ENCODE measurements around the gene KCMF1. TPM values are rescaled to one million over a fixed set of nuclear protein-coding genes. Genes with fewer than 3 reads are reported as not detected.
A peak's percentile ranks its signal among the peaks of the same experiment; 100 is the strongest.

The KCMF1 gene
- total RNA-seq, 5 donors from 2014 or later (not counting 1 experiment from before 2014, with no cell fraction given): 56.7 to 62.5 (median 60.3) TPM

DNA sequence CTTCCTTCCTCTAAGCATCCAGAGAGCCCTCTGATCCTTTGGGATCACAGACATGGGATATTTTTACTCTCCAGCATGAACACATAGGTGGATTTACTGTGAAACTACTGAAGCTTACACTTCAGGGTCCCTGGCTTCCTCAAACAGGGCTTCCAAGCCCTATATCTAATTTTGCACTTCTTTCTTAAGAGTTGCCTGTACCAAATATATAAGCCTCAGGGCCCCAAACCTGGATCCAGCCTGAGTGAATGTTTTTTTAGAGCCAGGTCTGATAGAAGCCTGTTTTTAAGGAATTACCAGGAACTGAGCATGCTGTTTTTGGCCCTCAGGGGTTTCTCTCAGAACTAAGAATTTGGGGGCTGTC is 13.2 kb upstream of the KCMF1 start:
- ATAC-seq (replicated peaks in 1 of 4): no peak
- DNase-seq: no peak
- Histone ChIP-seq H3K27ac (ENCODE audit: low read length) (no peak overlapping the region), H3K9me3 (no peaks in the 10 kb centered on the region), H3K4me3 (ENCODE audit: control insufficient read depth in 1 of 2, extremely low read depth in 1 of 2, low read length in 1 of 2) (no peak overlapping the region), H3K36me3 (ENCODE audit: control insufficient read depth in 2 of 2, extremely low read depth in 1 of 2, insufficient read depth in 1 of 2, low read length in 1 of 2) (peaks cover 0 to 8% of the 10 kb centered on the region in 2 donors), H3K4me1 (ENCODE audit: control insufficient read depth in 1 of 2, extremely low read depth in 1 of 2, insufficient read depth in 2 of 2, low read length in 2 of 2) (no peaks in the 10 kb centered on the region), H3K27me3 (replicated peaks in 1 of 2; ENCODE audit: control insufficient read depth in 2 of 2, extremely low read depth in 1 of 2, insufficient read depth in 2 of 2, low read length in 1 of 2) (no peaks in the 10 kb centered on the region)
- Mint-ChIP-seq H3K27me3 (no peaks in the 10 kb centered on the region), H3K27ac (no peak overlapping the region), H3K4me3 (no peak overlapping the region), H3K4me1 (peaks cover 0 to 22% (median 8%) of the 10 kb centered on the region in 3 donors), H3K9me3 (no peaks in the 10 kb centered on the region), H3K36me3 (peaks cover under 1% of the 10 kb centered on the region)
- ChIA-PET CTCF (interaction anchor here in 1 of 2 donors (0.6 kb wide), 1 partner anchor 54 kb away, joined by 10 read pairs; no protein-coding TSS in a partner anchor), POLR2A (no interaction called here)

DNA sequence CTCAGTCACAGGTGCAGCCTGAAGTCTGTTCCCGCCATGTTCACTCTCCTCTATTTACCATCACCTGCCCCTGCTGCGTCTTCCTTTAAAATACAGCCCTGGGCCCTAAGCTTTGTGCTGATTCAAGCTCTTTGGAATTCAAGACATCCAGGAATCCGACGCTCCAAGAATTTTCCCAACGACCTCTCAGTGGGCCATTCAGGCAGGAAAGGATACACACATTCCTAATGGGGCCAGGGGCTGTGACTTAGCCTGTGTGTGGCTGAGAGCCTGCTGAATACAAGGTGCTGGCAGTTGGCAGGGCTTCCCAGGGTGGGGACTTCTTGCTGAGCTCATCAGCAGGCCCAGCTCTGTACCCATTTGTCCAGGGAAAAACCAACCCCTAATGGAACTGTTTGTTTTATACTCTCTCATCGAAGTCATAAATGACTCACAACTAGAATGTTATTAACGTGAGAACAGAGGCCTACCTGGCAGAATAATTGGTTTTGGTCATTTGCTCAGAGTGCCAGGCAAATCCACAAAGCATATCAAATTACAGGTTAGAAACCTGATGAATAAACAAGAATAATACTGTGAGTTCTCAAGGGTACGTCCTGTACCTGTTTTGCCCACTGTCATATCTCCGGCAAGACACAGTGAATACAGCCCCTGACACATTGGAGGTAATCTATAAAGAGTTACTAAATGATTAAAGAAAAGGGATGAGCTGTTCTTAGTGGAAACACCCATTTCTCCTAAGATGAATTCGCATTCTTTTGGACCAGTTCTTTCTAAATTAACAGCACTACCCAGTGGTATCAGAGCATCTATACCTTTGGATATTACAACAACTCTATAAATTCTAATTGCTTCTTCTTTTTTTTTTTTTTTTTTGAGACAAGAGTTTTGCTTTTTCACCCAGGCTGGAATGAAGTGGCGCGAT is 12.6 kb upstream of the KCMF1 start:
- ChIA-PET CTCF (interaction anchor here (0.6 to 0.7 kb wide), 3 partner anchors 9 to 59 kb away, joined by 3 to 10 read pairs (median 3); no protein-coding TSS in a partner anchor), POLR2A (no interaction called here)
- no peak for DNase-seq
- Mint-ChIP-seq H3K36me3 (peaks cover 7% of the 10 kb centered on the region), H3K27ac (peak overlapping the region in 1 of 2 donors; percentile 39), H3K27me3 (no peaks in the 10 kb centered on the region), H3K9me3 (no peaks in the 10 kb centered on the region), H3K4me1 (peaks cover 6 to 28% (median 14%) of the 10 kb centered on the region in 3 donors), H3K4me3 (no peak overlapping the region)
- 98% methylated on average over 6 of the region's 12 CpGs for WGBS (ENCODE audit: insufficient coverage)
- Histone ChIP-seq H3K27me3 (replicated peaks in 1 of 2; ENCODE audit: control insufficient read depth in 2 of 2, extremely low read depth in 1 of 2, insufficient read depth in 2 of 2, low read length in 1 of 2) (no peaks in the 10 kb centered on the region), H3K27ac (ENCODE audit: low read length) (no peak overlapping the region), H3K9me3 (no peaks in the 10 kb centered on the region), H3K4me3 (ENCODE audit: control insufficient read depth in 1 of 2, extremely low read depth in 1 of 2, low read length in 1 of 2) (no peak overlapping the region), H3K36me3 (ENCODE audit: control insufficient read depth in 2 of 2, extremely low read depth in 1 of 2, insufficient read depth in 1 of 2, low read length in 1 of 2) (peaks cover 0 to 14% of the 10 kb centered on the region in 2 donors), H3K4me1 (ENCODE audit: control insufficient read depth in 1 of 2, extremely low read depth in 1 of 2, insufficient read depth in 2 of 2, low read length in 2 of 2) (no peaks in the 10 kb centered on the region)
- ATAC-seq (replicated peaks in 1 of 4): no peak

DNA sequence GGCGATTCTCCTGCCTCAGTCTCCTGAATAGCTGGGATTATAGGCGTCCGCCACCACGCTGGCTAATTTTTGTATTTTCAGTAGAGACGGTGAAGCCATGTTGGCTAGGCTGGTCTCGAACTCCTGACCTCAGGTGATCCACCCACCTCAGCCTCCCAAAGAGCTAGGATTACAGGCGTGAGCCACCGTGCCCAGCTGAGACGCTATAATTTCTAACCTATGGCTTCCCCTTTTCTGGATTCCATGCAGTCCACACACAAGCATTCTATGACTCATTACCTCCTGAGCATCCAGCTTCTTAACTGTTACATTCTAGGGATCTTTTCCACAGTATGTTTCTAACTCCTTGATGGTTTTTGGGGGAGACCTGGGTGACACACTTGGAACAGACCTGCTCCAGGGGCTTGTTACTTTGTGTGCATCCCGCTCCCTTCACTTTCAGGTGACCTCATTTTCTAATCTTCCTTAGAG is 11.8 kb upstream of the KCMF1 start:
- DNase-seq: no peak
- CTCF ChIA-PET: interaction anchor here (0.6 to 0.7 kb wide), 3 partner anchors 9 to 445 kb away, joined by 3 read pairs; no protein-coding TSS in a partner anchor
- H3K27ac ChIP-seq (ENCODE audit: low read length): no peak overlapping the region
- no peaks in the 10 kb centered on the region for H3K27me3 ChIP-seq (replicated peaks in 1 of 2; ENCODE audit: control insufficient read depth in 2 of 2, extremely low read depth in 1 of 2, insufficient read depth in 2 of 2, low read length in 1 of 2)
- Mint-ChIP-seq H3K9me3 (no peaks in the 10 kb centered on the region), H3K27me3 (no peaks in the 10 kb centered on the region), H3K4me3 (no peak overlapping the region), H3K4me1 (peaks cover 13 to 35% (median 20%) of the 10 kb centered on the region in 3 donors), H3K36me3 (peaks cover 14% of the 10 kb centered on the region), H3K27ac (peak overlapping the region; percentile 47 to 56)
- H3K4me1 ChIP-seq (ENCODE audit: control insufficient read depth in 1 of 2, extremely low read depth in 1 of 2, insufficient read depth in 2 of 2, low read length in 2 of 2): no peaks in the 10 kb centered on the region
- H3K9me3 ChIP-seq: no peaks in the 10 kb centered on the region
- ATAC-seq (replicated peaks in 1 of 4): no peak
- POLR2A ChIA-PET: no interaction called here
- H3K36me3 ChIP-seq (ENCODE audit: control insufficient read depth in 2 of 2, extremely low read depth in 1 of 2, insufficient read depth in 1 of 2, low read length in 1 of 2): peaks cover 0 to 20% of the 10 kb centered on the region in 2 donors
- 95% methylated on average over 8 of the region's 10 CpGs for WGBS (ENCODE audit: insufficient coverage)
- H3K4me3 ChIP-seq (ENCODE audit: control insufficient read depth in 1 of 2, extremely low read depth in 1 of 2, low read length in 1 of 2): no peak overlapping the region

- Mint-ChIP-seq H3K36me3 (peaks cover 17% of the 10 kb centered on the region), H3K27me3 (no peaks in the 10 kb centered on the region), H3K4me3 (no peak overlapping the region), H3K27ac (peak overlapping the region; percentile 47 to 56), H3K9me3 (no peaks in the 10 kb centered on the region), H3K4me1 (peaks cover 18 to 38% (median 23%) of the 10 kb centered on the region in 3 donors)
- ChIA-PET POLR2A (interaction anchor here in 1 of 2 donors (0.6 kb wide), 2 partner anchors 145 to 284 kb away, joined by 3 to 10 read pairs; no protein-coding TSS in a partner anchor), CTCF (interaction anchor here (0.6 to 0.7 kb wide), 3 partner anchors 8 to 445 kb away, joined by 3 to 5 read pairs (median 3); no protein-coding TSS in a partner anchor)
- Histone ChIP-seq H3K27ac (ENCODE audit: low read length) (no peak overlapping the region), H3K9me3 (no peaks in the 10 kb centered on the region), H3K4me1 (ENCODE audit: control insufficient read depth in 1 of 2, extremely low read depth in 1 of 2, insufficient read depth in 2 of 2, low read length in 2 of 2) (no peaks in the 10 kb centered on the region), H3K4me3 (ENCODE audit: control insufficient read depth in 1 of 2, extremely low read depth in 1 of 2, low read length in 1 of 2) (no peak overlapping the region), H3K27me3 (replicated peaks in 1 of 2; ENCODE audit: control insufficient read depth in 2 of 2, extremely low read depth in 1 of 2, insufficient read depth in 2 of 2, low read length in 1 of 2) (no peaks in the 10 kb centered on the region), H3K36me3 (ENCODE audit: control insufficient read depth in 2 of 2, extremely low read depth in 1 of 2, insufficient read depth in 1 of 2, low read length in 1 of 2) (peaks cover 0 to 20% of the 10 kb centered on the region in 2 donors)
- ATAC-seq (replicated peaks in 1 of 4) (no peak), DNase-seq (no peak)
- 87% methylated on average over 3 of the region's 5 CpGs for WGBS (ENCODE audit: insufficient coverage)
These were observed 11.1 kb upstream of the KCMF1 start for GRCh38 chr2:84959566-84960506.

DNA sequence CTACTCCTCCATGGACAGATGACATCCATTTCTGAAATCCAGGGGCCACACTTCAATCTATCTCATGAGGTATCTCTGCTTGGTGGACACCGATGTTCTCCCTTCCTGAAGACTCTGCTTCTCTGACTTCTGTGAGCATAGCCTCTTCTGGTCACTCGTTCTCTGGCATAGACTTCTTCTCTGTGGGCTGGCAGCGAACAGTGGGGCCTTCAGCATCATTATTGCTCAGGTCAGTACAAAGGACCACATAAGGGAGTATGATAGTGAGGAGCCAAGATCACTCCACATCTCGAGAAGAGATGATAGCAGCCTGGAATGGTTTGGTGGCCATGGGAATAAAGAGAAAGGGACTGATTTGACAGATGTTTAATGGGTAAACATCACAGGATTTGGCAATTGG is 8.0 kb upstream of the KCMF1 start:
- POLR2A ChIA-PET: no interaction called here

DNA sequence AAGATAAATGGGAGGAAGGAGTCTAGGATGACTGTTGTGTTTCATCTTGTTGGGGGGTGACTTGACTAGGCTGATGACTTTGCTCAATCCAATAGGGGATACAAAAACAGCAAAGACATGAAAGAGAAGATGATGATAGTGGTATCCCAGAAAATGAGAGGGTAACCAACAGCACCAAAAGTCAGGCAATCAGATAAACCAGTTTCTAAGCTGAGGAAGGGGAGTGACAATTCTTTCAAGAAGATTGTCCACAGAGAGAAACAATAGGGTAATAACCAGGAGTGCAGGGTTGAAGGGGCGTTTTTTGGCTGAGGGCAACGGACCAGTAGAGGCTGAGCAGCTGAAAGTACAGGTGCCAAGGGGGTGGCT is 7.7 kb upstream of the KCMF1 start:
- no peaks in the 10 kb centered on the region for H3K27me3 Mint-ChIP-seq
- 100% methylated on average over 2 of the region's 2 CpGs for WGBS (ENCODE audit: insufficient coverage)
- H3K36me3 Mint-ChIP-seq: peaks cover 30% of the 10 kb centered on the region
- H3K27me3 ChIP-seq (replicated peaks in 1 of 2; ENCODE audit: control insufficient read depth in 2 of 2, extremely low read depth in 1 of 2, insufficient read depth in 2 of 2, low read length in 1 of 2): no peaks in the 10 kb centered on the region
- POLR2A ChIA-PET: no interaction called here
- H3K4me3 ChIP-seq (ENCODE audit: control insufficient read depth in 1 of 2, extremely low read depth in 1 of 2, low read length in 1 of 2): no peak overlapping the region
- peaks cover 0 to 9% of the 10 kb centered on the region in 2 experiments for H3K4me1 ChIP-seq (ENCODE audit: control insufficient read depth in 1 of 2, extremely low read depth in 1 of 2, insufficient read depth in 2 of 2, low read length in 2 of 2)
- DNase-seq (no peak), ATAC-seq (replicated peaks in 1 of 4) (no peak)
- H3K27ac Mint-ChIP-seq: peak overlapping the region; percentile 29 to 59
- H3K4me3 Mint-ChIP-seq: no peak overlapping the region
- H3K9me3 ChIP-seq: no peaks in the 10 kb centered on the region
- peaks cover 0 to 28% of the 10 kb centered on the region in 2 donors for H3K36me3 ChIP-seq (ENCODE audit: control insufficient read depth in 2 of 2, extremely low read depth in 1 of 2, insufficient read depth in 1 of 2, low read length in 1 of 2)
- H3K4me1 Mint-ChIP-seq: peaks cover 31 to 48% (median 34%) of the 10 kb centered on the region in 3 donors
- no peaks in the 10 kb centered on the region for H3K9me3 Mint-ChIP-seq
- H3K27ac ChIP-seq (ENCODE audit: low read length): no peak overlapping the region
- CTCF ChIA-PET: no interaction called here

More for the DNA sequence above, 8.0 kb upstream of the KCMF1 start:
- Mint-ChIP-seq H3K27ac (peak overlapping the region; percentile 4 to 7), H3K4me1 (peaks cover 27 to 47% (median 30%) of the 10 kb centered on the region in 3 donors), H3K27me3 (no peaks in the 10 kb centered on the region), H3K4me3 (no peak overlapping the region), H3K36me3 (peaks cover 27% of the 10 kb centered on the region), H3K9me3 (no peaks in the 10 kb centered on the region)
- H3K27ac ChIP-seq (ENCODE audit: low read length): no peak overlapping the region
- no peak overlapping the region for H3K4me3 ChIP-seq (ENCODE audit: control insufficient read depth in 1 of 2, extremely low read depth in 1 of 2, low read length in 1 of 2)
- 100% methylated on average over 4 of the region's 4 CpGs for WGBS (ENCODE audit: insufficient coverage)
- ATAC-seq (replicated peaks in 1 of 4) (no peak), DNase-seq (no peak)
- H3K27me3 ChIP-seq (replicated peaks in 1 of 2; ENCODE audit: control insufficient read depth in 2 of 2, extremely low read depth in 1 of 2, insufficient read depth in 2 of 2, low read length in 1 of 2): no peaks in the 10 kb centered on the region
- H3K9me3 ChIP-seq: no peaks in the 10 kb centered on the region
- peaks cover 0 to 28% of the 10 kb centered on the region in 2 donors for H3K36me3 ChIP-seq (ENCODE audit: control insufficient read depth in 2 of 2, extremely low read depth in 1 of 2, insufficient read depth in 1 of 2, low read length in 1 of 2)
- H3K4me1 ChIP-seq (ENCODE audit: control insufficient read depth in 1 of 2, extremely low read depth in 1 of 2, insufficient read depth in 2 of 2, low read length in 2 of 2): peaks cover 0 to 6% of the 10 kb centered on the region in 2 experiments
- CTCF ChIA-PET: no interaction called here

Measured in T-cell (primary cell).